Pancreas (tissue), 10 donors: ENCODE data around the gene TM2D3. TPM values are rescaled to one million over a fixed set of nuclear protein-coding genes. Genes with fewer than 3 reads are reported as not detected.
A peak's percentile ranks its signal among the peaks of the same experiment; 100 is the strongest.

Source experiments
- ATAC-seq, 4 donors: fragments of 200-7000 bp; cut with Tn5 transposase; one replicate each; pipeline versions ENCODE4 v1.8.0 to v1.9.1; 2020; ENCODE audit warnings: mild to moderate bottlenecking in 4 of 4, moderate library complexity in 4 of 4
- DNase-seq, 6 donors: peaks; one replicate each; pipeline ENCODE4 v3.0.0-alpha.2; 2020
- FAIRE-seq: peaks from 2 replicates; lab custom pipeline; 2012; peaks lifted over from hg19 to GRCh38; lab: Jason Lieb, UNC
- H3K27ac ChIP-seq, 4 donors: fragments of 200-600 bp; sonication (generic); 1 replicate in 3 of 4; 2 replicates in 1 of 4; pipeline versions ENCODE4 v1.5.0 to v1.8.0; 2020
- H3K27me3 ChIP-seq, 4 donors: fragments of 200-600 bp; one replicate each; pipeline ENCODE4 v1.8.0; 2021
- H3K36me3 ChIP-seq, 3 donors: fragments of 200-600 bp; sonication (generic) in 1 of 3; one replicate each; pipeline versions ENCODE4 v1.5.0 to v1.8.0; 2020 to 2021
- H3K4me1 ChIP-seq, 3 donors: fragments of 200-600 bp; one replicate each; pipeline ENCODE4 v1.8.0; 2021
- H3K4me3 ChIP-seq, 4 donors: fragments of 200-600 bp; sonication (generic) in 2 of 4; one replicate each; pipeline versions ENCODE4 v1.5.0 to v1.8.0; 2020 to 2021
- H3K9me3 ChIP-seq, 4 donors: fragments of 200-600 bp; one replicate each; pipeline ENCODE4 v1.8.0; 2021
- CTCF ChIP-seq, 4 donors: fragments of 200-600 bp; sonication (generic) in 3 of 4; IDR thresholded peaks; one replicate each; pipeline versions ENCODE4 v1.5.0 to v1.8.0; 2021; ENCODE audit warnings: antibody characterized with exemption in 4 of 4
- WGBS, 2 donors: extraction: QIAGEN DNeasy Blood & Tissue Kit; methylation state at CpG; one replicate each; pipeline ENCODE4 v1.1.7; 2013; 5-methylcytosine and 5-hydroxymethylcytosine counted together
- intact Hi-C, 3 donors: fragments of 100-400 bp; cut with DNase I; formaldehyde crosslinking; loops; one replicate each; pipeline versions ENCODE4 v1.11.1 to v1.14.2; 2022
- polyA plus RNA-seq, 2 donors: library from polyadenylated mRNA; stranded (reverse); fragments of 200-250 nt; gene quantifications; one replicate each; pipeline ENCODE4 v1.2.3, GENCODE V29; 2013
- total RNA-seq, 6 donors: library from RNA; stranded (reverse); fragmentation: NEBNext Ultra II Directional in 4 of 6; extraction: Animal tissue kit (Norgen Biotek cat#: 25700) in 4 of 6; gene quantifications; one replicate each; pipeline versions ENCODE4 v1.2.1 to v1.2.4, GENCODE V29; 2021 to 2023
- donor health status: healthy with polysubstance abuse.
- donor health status: DM: no; HTN: no; CAD: no; lungs with moderate emphysema.
- donor health status: DM: no; HTN: no; CAD: no.
- donor health status: control.
- donor health status: control.
- donor health status: Bipolar disorder and iron deficiency.
- donor health status: DM: yes; HTN: yes; CAD: no.
- donor health status: DM: no; HTN: no; CAD: no.
- donor health status: DM: no; HTN: no; CAD: no.
- donor health status: DM: yes; HTN: yes; CAD: no.

Gene TM2D3
- total and polyA plus RNA-seq, 8 donors = 16.0 to 42.8 (median 20.2) TPM

DNA sequence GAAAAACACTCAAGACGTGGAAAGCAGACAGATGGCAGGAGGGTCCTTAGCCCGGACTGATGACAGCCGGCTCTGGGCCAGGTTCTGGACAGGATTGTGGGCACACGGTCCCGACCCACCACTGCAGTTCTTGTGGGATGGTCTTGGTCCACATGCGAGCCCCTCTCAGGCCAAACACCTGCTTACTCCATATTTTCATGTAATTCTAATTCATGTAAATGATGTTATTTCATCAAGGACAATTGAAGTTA is 32.6 kb downstream of the TM2D3 start:
- TF ChIP-seq CTCF (IDR thresholded peaks at IDR 0.05) = no peak
- 87 to 98% methylated on average over 6 of the region's 6 CpGs for WGBS, 2 donors
- DNase-seq (no peak), ATAC-seq (no peak), FAIRE-seq (no peak)
- H3K4me3 ChIP-seq = no peak overlapping the region
- H3K27me3 ChIP-seq = no peaks in the 10 kb centered on the region
- H3K27ac ChIP-seq = no peak overlapping the region
- H3K9me3 ChIP-seq = no peaks in the 10 kb centered on the region
- H3K36me3 ChIP-seq = no peaks in the 10 kb centered on the region
- H3K4me1 ChIP-seq = peaks cover 5 to 13% (median 12%) of the 10 kb centered on the region in 3 donors
- intact Hi-C loops = no loop called here

GRCh38 chr15:101618851-101619614 is 33.1 kb downstream of the TM2D3 start:
- H3K9me3 ChIP-seq = no peaks in the 10 kb centered on the region
- WGBS, 2 donors = 86 to 92% methylated on average over 13 of the region's 13 CpGs
- no peak overlapping the region for H3K27ac ChIP-seq
- no peak for TF ChIP-seq CTCF (IDR thresholded peaks at IDR 0.05)
- no peak overlapping the region for H3K4me3 ChIP-seq
- ATAC-seq (no peak), DNase-seq (no peak), FAIRE-seq (no peak)
- peaks cover 5 to 13% (median 12%) of the 10 kb centered on the region in 3 donors for H3K4me1 ChIP-seq
- intact Hi-C loops = no loop called here
- H3K36me3 ChIP-seq = no peaks in the 10 kb centered on the region
- H3K27me3 ChIP-seq = no peaks in the 10 kb centered on the region

GRCh38 chr15:101618076-101618475 is 34.1 kb downstream of the TM2D3 start:
- H3K9me3 ChIP-seq = no peaks in the 10 kb centered on the region
- no peak overlapping the region for H3K27ac ChIP-seq
- H3K4me3 ChIP-seq = no peak overlapping the region
- H3K27me3 ChIP-seq = no peaks in the 10 kb centered on the region
- intact Hi-C loops = no loop called here
- WGBS, 2 donors = 91 to 94% methylated on average over 10 of the region's 10 CpGs
- DNase-seq (no peak), ATAC-seq (no peak), FAIRE-seq (no peak)
- TF ChIP-seq CTCF (IDR thresholded peaks at IDR 0.05) = no peak
- no peaks in the 10 kb centered on the region for H3K36me3 ChIP-seq
- peaks cover 5 to 13% (median 12%) of the 10 kb centered on the region in 3 donors for H3K4me1 ChIP-seq

DNA sequence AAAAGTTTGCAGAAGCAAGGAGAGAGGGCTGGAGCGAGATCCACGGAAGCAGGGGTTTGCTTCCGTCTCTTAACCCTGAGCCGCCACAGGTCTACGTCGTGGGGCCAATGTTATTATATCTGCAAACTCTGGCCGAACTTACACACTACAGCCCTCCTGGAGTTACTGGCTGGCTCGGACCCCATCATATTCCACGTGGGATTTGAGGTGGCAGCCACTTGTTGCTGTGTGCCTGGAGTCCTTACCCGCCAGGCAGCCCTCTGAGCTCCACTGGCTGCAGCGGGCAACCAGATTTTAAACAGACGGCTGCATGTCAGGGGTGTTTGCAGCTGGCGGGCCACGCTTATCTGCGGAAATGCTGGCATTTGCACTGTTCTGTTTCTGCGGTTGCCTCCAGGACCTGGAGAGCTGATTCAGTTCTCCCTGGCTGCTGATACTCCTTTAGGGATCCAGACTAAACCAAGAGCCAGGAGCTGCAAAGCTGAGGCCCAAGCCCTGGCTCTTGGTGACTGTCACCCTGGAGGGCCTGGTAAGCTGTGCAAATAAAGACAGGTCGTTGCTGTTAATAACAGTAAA is 34.7 kb downstream of the TM2D3 start:
- WGBS, 2 donors = 56 to 58% methylated on average over 17 of the region's 17 CpGs
- no peak for FAIRE-seq
- Histone ChIP-seq H3K36me3 (no peaks in the 10 kb centered on the region), H3K9me3 (no peaks in the 10 kb centered on the region), H3K27me3 (no peaks in the 10 kb centered on the region), H3K4me3 (no peak overlapping the region), H3K4me1 (peaks cover 5 to 13% (median 12%) of the 10 kb centered on the region in 3 donors), H3K27ac (peak overlapping the region in 1 of 4 donors; percentile 5)
- DNase-seq = no peak
- no peak for ATAC-seq
- TF ChIP-seq CTCF (IDR thresholded peaks at IDR 0.05) = no peak
- intact Hi-C loops = no loop called here
